Pulmonary artery endothelial cell (primary cell): ENCODE measurements around the gene KNDC1. TPM values are rescaled to one million over a fixed set of nuclear protein-coding genes. Genes with fewer than 3 reads are reported as not detected.
"Not testable (repeated sequence)": the region's sequence is repeated elsewhere in the genome, so short reads cannot be mapped to it uniquely, and the experiment has no call there.

Source experiments
- DNase-seq: peaks from one replicate; pipeline ENCODE4 v3.0.0-alpha.2; 2011; ENCODE audit warnings: low read depth, low spot score
- total RNA-seq: library from RNA; depleted of rRNA; stranded (reverse); fragments of >200 nt; gene quantifications from 2 replicates; pipeline ENCODE4 v1.2.3, GENCODE V29; 2014

KNDC1 gene
- total RNA-seq, 1 donor from 2014 or later = not detected

DNA sequence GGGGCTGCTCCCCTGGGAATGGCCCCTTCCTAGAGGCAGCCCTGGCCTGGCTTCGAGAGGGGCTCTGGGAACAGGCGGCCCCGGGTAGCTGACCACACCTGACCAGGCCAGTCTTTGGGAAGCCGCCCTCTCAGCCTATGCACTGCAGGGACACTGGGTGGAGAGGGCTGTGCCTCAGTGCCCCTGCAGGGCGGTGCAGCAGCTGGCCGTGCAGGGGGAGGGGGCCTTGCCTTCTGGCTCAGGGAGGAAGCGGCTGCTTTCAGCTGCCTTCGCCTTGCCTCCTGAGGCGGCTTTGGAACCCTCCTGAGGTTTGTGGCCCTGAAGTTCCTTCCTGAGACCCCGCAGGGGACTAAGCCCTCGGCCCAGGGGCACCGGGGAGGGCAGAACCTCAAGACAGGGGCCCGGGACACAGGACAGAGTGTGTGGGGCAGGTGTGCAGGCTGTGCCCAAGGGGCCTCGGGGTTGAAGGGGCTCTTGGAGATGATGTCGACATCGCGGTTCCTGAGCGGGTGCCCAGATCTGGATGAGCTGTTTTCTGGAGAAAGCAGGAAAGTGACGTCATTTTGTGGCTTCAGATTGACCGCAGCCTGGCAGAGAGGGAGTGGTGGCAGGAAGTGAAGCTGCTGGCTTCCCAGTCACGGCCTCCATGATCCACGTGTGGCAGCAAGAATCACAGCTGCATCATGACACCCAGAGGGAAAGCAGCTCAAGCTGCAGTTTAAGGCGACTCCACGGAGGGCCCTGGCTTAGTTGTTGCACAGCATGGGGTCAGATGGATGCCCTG, 99.0 kb downstream of the KNDC1 start:
- DNase-seq = peak; percentile 77

DNA sequence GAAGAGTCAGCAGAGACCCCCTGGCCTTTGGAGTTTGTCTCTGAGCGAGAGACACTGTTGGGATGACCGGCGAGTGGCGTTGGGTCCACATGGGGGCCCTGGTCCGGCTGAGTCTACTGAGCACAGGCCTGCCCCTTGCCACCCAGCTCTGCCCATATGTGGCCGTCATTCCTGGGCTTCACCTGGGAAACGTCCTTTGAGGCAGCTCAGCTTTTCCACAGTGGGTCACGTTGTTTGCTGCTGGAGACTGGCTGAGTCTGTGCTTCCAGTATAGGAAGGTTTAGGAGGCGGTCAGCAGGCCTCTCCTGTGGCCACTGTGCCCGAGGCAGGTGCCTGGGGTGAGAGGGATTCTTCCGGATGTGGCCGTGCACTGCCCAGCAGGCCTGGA, 99.6 kb downstream of the KNDC1 start:
- no peak for DNase-seq

DNA sequence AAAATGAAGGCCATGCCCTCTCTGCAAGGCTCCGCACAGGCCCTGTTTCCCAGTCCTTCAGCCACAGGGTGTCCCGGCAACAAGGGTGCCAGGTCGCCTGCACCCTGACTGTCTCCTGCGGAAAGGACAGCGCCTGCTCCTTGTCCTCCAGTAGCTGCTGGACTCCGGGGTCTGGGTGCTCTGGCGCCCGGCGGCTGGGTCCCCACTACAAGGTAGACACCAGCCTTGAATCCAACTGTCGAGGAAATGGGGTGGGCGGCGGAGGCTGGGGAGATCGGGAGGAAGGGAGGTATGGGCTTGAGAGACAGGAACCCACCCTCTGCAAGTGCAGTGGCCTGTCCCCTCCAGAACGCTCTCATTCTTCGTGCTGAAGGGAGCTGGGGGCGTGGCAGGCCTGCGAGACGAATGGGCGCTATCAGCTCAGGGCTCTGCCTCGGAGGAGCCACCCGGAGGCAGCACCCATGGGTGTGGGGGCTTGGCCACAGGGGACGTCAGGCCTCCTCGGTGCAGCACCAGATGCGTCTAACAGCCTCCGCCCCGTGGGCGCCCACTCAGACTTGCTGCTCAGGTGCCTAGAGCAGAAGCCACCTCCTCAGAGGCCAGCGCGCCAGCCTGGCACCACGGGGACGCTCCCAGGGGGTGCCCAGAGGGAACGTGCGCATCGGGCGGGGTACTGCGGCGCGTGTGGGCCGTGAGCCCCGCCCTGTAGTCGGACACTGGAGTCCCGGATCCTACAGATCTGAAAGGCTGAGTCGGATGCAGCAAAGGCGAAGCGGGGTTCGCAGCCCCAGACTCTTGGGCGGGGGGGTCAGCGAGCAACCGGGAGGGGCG, 101.1 kb downstream of the KNDC1 start:
- DNase-seq = no peak

DNA sequence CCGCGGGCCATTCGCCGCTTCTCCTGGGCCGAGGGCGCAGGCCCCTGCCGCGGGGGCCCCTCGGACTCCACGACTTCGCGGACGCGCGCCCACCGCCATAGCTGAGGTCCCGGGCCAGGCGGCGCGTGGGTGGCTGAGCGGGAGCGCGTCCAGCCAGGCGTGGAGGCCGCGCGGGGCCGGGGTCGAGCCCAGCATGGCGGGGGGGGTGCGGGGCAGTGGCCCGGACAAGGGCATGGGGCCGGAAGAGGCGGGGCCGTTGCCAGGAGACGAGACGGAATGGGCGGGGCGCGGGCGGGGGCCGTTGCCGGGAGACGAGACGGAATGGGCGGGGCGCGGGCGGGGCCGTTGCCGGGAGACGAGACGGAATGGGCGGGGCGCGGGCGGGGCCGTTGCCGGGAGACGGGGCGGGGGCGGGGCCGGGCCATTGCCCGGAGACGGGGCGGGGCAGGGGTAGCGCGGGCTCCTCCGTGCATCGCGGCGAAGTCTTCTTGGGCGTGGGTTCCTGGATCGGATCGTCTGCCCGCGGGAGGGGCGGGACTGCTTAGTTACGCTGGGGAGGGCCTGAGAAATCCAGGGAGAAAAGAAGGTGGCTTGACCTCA, 101.8 kb downstream of the KNDC1 start:
- DNase-seq = no peak

DNA sequence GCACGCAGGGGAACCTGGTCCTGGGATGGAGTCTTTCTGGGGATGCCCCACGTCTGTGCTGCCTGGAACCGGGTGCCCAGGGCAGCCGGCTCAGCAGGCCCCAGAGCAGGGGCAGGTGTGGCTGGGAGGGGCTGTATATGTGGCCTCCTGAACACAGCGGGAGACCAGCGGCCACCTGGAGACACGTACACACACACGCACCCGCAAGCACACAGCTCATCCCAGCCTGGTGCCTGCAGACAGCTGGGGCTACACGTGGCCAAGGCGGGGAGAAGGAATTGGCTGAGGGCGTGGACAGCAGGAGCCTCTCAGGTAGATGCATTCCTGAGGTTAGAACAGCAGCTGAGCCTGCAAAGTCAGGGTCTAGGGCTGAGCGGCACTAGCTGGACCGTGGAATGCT, 102.7 kb downstream of the KNDC1 start:
- no peak for DNase-seq

DNA sequence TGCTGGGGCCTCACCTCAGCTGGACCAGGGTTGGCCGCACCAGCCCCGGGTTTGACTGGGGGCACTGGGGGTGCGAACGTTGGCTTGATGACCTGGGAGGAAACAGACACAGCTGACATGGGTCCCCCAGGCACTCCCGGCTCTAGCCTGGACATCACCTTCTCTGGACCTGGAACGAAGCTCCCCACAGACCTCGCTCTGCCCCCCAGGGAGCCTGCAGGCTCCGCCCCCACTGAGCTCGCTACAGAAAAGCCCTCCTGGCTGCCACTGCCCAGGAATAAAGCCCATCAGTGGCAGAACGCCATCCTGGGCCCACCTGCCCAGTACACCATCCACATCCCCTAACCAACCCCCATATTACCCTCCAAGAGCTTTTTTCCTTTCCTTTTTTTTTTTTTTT, 103.7 kb downstream of the KNDC1 start:
- no peak for DNase-seq

DNA sequence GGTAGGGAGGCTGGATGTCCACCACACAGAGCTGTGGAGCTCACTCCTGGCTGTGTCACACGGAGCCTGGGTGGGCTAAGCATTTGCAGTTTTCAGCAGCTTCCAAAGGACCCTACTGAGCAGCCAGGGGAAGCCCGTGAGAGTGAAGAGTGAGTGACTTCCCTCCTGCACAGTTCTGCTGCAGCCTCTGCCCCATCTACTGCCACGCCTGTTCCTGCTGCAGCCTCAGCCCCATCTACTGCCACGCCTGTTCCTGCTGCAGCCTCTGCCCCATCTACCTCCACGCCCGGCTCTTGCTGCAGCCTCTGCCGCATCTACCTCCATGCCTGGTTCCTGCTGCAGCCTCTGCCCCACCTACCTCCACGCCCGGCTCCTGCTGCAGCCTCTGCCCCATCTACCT, 104.4 kb downstream of the KNDC1 start:
- no peak for DNase-seq

DNA sequence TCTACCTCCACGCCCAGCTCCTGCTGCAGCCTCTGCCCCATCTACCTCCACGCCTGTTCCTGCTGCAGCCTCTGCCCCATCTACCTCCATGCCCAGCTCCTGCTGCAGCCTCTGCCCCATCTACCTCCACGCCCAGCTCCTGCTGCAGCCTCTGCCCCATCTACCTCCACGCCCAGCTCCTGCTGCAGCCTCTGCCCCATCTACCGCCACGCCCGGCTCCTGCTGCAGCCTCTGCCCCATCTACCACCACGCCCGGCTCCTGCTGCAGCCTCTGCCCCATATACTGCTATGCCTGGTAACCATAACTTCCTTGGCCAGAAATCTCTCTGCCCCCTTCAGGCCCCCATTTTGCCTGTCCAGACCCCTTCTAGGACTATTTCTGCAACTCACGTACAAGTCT, 105.0 kb downstream of the KNDC1 start:
- not testable (repeated sequence) for DNase-seq

DNA sequence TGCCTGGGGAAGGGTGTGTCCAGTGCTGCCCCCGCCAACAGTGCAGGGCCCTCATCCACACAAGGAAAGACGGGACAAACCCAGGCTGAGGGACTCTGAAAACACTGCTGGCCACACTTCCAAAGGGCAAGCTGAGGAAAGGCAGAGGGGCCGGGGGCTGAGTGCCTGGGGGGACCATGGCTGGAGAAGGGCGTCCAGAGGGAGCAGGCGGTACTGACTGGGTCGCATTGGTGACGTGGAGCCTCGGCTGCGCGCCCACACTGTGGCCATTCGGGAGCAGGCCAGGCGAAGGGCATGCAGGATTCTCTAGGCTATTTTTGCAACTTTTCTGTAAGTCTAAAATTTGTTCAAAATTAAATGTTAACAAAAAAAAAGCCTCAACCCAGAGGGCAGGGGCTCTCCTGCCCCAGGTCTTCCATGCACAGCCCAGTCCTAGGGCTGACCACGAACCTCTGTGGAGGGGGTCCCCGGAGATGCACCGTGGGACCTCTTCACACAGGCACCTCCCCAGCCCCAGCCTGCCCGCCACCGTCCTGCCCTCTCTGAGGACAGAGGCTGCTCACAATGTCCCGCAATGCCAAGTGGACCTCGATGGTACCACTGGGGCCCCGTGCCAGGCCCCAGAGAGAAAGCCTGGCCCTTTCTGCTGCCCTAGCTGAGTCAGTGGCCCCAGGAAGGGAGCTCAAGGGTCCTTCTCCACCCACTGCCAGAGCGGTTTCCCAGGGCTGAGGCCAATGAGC, 106.2 kb downstream of the KNDC1 start:
- DNase-seq = no peak

DNA sequence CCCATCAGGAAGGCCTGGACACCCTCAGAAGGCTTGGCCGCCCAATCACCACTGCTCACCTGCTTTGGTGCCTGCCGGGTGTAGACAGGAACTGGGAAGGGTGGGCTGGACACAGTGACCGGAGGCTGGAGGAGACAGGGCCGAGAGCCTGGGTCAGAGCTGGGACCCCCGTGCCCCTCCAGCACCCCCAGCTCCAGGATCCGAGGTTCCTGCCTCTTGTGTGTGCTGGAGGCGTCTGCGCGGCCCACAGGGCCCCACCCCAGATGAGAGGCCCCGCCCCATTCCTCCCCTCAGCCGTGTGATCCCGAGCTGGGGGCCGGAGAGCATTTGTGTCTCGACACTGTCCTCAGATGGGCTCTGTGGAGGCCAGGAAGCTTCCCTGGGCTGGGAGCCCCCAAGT, 107.3 kb downstream of the KNDC1 start:
- no peak for DNase-seq

DNA sequence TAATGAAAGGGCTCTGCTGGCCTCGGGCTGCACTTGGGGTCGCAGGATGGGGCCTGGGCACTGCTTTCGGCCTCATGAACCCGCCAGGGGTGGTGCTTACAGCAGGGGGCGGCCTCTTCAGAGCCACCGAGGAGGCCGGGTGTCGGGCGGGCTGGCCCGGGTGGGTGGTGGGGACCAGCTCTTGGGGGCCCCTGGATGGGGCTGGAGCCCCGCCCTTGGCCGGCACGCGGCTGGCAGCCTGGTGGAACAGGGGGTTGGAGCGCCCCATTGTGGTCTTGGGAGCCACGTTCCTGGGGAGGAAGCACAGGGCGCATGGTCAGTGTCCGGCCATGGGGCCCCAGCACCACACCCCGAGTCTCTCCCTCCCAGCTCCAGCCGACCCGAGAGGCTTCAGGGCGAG, 107.8 kb downstream of the KNDC1 start:
- DNase-seq = no peak

DNA sequence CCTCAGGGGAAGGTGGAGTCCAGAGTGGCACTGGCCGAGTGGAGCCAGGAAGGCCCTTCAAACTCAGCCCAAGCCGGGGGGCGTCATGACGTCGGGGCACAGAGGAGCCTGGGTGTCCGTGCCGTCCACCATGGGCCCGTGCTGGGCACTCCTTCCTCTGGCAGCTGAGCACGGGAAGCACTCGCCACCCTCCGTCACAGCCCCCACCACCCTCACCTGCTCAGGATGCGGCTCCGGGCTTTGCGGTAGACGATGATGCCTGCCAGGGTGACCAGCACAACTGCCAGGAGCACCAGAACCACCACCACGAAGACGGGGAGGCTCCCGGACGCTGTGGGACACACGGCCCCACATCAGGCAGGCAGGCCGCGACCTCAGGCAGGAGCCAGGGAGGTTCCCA, 108.5 kb downstream of the KNDC1 start:
- DNase-seq = no peak

DNA sequence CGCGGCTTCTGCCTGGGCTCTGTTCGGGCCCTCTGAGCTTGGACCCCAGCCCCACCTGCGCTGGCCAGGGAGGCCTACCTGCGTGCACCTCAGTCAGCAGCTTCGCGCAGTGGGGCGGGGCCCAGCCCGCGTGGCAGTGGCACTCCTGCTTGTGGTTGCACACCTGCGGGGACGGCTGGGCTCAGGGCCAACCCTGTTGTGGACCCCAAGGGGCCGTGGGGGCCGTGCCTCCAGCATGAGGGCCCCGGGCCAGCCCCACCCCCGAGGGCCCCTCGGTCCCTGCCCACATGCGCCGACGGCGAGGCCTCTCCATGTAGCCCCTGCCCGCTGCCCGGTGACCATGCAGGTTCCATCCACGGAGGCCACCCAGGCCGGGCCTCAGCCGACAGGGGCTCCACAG, 109.3 kb downstream of the KNDC1 start:
- no peak for DNase-seq

DNA sequence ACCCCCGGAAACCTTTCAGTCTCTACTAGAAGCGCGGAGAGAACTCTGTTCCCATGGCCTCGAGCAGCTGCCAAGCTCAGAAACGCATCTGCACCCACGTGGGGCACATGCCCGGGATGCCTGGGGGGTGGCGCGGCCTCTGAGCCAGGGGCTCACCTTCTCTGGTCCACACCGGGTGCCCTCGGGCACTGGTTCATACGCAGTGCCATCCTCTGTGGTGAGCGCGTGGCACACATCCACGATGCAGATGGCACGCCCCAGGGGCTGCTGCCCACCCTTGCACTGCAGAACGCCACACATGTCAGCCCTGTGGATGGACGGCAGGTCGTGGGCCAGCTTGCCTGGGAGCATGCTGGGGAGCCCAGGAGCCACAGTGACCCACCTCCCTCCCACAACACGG, 110.2 kb downstream of the KNDC1 start:
- DNase-seq = no peak

DNA sequence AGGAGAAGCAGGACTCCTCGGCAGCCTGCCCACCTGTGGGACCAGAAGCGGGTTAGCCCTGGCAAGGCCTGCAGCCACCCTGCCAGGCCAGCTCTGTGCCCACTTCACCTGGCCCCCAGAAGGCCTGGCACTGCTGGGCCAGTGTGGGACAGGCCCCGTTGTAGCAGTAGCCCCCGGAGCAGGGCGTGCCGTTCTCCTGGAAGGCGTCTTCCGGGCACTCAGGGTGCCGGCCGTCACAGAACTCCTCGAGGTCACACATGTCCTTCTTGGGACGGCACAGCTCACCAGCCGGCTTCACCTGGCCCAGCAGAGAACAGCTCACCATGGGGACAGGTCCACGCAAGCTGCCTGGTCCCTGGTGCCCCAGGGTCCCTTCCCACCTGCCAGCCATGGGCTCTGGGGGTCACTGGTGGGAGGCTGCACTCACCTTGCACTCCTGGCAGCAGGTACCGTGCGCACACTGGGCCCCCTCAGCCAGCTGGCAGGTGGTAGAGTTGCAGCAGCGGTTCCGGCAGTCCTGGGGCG, 110.8 kb downstream of the KNDC1 start:
- no peak for DNase-seq

DNA sequence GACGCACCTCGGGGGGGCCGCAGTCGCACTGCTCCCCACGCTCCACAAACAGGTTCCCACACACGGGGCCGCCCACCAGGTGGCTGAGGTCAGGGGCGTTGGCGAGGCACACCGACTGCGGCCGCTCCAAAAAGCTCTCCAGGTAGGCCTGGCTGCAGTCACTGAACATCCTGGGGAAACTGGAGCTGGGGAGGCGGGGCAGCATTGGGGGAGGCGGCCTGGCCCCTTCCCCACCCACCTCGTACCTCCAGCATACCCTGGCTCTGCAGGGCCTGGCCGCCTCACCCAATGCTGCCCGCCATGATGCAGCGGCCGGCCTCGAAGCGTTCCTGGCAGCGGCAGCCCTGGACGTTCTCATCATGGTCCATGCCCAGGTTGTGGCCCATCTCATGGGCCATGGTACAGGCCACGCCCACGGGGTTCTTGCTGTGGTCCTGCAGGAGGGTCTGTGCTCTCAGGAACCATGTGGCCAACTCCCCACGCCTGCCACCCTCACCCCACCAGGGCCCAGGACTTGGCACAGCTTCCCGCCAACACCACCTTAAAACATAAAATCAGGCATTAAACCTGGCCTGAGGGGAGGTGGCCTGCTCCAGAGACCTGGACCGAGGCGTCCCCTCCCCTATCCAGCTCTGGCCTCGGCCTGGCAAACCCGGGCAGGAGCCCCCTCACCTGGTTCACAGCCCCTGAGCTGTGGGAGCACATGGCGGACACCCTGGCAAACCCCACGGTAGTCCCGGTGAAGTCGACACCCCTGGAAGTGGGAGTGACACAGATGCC, 111.7 kb downstream of the KNDC1 start:
- DNase-seq = no peak

DNA sequence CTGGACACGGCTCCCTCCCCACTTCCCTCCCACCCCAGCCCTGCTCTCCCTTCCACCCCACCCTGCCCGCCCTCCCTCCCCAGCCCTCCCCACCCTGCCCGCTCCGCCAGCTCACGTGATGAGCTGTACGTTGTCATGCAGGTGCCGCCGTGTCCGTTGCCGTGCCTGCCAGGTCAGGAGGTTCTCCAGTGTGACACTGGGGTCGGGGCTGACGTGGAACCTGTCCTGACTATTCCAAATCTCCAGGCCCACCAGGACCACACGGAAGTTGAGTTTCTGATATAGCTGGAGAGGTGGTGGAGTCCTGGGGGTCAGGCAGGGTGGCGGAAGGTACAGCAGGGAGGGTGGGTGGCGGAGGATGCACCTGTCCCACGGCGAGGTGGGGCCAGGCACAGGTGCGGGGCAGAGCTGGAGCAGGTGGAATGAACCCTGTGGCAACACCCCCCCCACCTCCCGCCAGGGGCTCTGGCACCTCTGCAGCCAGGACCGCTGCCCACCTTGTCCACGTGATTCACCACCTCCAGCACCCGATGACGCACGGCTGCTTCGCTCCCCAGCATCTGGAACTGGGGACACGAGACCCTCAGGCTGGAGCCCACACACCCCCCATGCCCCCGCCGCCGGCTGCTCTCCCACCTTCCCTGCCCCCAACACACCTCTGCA, 112.4 kb downstream of the KNDC1 start:
- DNase-seq = no peak

DNA sequence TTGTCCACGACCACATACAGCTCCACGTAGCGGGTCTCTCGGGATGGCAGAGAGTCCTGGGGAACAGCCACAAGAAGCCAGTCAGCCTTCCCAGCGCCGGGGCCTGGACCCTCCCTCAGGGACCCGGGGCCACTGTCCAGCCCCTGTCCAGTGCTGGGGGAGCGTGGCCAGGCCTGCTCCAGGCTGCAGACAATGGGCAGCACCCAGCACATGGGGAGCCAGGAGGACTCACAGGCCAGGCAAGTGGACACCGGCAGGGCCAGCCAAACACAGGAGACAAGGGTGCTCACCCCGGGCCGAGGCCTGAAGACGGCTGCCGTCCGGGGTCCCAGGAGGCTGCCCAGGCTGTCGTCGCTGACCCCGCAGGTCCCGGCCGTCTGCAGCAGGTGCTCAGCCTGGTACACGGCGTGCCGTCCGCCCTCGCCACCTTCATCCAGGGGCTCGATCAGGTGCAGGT, 113.0 kb downstream of the KNDC1 start:
- DNase-seq = no peak

DNA sequence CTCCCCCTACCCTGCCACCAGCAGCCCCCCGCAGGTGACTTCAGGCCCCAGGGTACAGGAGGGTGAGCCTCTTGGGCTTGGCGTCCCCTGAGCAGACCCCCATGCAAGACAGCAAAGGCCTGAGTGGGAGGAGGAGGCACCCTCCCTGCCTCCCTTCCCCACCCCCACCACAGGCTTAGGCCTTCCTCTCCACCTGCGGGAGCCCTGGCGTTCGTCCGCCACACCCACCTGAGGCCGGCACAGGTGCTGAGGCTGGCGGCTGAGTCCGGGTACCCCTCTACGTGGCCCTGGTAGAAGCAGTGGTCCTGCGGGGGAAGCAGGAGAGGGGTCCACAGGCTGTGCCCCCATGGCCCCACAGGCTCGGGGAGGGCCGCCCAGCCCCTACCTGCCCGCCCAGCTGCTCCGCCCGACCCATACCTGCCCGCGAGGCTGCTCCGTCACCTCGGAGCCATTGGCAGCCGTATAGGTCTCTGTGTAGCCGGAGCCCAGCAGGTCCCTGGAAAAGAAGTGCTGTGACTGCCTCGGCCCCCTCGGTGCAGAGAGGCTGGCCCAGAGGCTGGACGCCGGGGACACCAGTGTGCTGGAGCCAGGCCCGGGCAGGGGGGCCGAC, 113.6 kb downstream of the KNDC1 start:
- DNase-seq = no peak
